ENCODE data around the gene MRPL12. TPM values are rescaled to one million over a fixed set of nuclear protein-coding genes. Genes with fewer than 3 reads are reported as not detected.

Gene MRPL12
- total and polyA plus RNA-seq, 2 experiments from 2014 or later: 50.9 to 153 TPM

DNA sequence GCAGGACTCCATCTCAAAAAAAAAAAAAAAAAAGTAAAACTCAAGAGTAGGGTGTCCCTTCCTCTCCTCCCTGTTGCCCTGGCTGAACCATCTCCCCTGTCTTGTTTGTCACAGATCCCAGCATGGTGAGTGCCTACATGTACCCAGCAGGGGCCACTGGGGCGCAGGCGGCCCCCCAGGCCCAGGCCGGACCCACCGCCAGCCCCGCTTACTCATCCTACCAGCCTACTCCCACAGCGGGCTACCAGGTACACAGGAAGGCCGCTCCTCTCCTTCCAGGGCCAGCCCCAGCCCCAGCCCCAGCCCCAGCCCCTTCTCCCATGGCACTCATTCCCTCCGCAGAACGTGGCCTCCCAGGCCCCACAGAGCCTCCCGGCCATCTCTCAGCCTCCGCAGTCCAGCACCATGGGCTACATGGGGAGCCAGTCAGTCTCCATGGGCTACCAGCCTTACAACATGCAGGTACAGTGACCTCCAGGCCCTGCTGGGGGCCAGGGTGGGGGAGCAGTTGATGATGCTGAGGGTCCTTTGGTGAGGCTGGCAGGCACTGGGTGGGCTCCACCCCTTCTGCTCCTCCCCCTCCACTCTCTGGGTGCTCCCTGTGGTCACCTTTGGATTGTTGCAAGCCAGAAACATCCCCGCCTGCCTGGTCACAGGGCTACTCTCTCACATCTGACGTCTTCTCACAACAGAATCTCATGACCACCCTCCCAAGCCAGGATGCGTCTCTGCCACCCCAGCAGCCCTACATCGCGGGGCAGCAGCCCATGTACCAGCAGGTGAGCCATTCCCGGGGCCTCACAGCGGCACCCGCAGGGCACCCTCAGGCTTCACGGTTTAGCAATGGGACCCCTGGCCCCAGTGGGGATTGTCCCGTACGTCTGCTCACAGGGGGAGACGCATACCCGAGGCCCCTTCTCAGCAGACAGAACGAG, 2.5 kb upstream of the MRPL12 start (continued):
- TF ChIP-seq, protein P1, sequence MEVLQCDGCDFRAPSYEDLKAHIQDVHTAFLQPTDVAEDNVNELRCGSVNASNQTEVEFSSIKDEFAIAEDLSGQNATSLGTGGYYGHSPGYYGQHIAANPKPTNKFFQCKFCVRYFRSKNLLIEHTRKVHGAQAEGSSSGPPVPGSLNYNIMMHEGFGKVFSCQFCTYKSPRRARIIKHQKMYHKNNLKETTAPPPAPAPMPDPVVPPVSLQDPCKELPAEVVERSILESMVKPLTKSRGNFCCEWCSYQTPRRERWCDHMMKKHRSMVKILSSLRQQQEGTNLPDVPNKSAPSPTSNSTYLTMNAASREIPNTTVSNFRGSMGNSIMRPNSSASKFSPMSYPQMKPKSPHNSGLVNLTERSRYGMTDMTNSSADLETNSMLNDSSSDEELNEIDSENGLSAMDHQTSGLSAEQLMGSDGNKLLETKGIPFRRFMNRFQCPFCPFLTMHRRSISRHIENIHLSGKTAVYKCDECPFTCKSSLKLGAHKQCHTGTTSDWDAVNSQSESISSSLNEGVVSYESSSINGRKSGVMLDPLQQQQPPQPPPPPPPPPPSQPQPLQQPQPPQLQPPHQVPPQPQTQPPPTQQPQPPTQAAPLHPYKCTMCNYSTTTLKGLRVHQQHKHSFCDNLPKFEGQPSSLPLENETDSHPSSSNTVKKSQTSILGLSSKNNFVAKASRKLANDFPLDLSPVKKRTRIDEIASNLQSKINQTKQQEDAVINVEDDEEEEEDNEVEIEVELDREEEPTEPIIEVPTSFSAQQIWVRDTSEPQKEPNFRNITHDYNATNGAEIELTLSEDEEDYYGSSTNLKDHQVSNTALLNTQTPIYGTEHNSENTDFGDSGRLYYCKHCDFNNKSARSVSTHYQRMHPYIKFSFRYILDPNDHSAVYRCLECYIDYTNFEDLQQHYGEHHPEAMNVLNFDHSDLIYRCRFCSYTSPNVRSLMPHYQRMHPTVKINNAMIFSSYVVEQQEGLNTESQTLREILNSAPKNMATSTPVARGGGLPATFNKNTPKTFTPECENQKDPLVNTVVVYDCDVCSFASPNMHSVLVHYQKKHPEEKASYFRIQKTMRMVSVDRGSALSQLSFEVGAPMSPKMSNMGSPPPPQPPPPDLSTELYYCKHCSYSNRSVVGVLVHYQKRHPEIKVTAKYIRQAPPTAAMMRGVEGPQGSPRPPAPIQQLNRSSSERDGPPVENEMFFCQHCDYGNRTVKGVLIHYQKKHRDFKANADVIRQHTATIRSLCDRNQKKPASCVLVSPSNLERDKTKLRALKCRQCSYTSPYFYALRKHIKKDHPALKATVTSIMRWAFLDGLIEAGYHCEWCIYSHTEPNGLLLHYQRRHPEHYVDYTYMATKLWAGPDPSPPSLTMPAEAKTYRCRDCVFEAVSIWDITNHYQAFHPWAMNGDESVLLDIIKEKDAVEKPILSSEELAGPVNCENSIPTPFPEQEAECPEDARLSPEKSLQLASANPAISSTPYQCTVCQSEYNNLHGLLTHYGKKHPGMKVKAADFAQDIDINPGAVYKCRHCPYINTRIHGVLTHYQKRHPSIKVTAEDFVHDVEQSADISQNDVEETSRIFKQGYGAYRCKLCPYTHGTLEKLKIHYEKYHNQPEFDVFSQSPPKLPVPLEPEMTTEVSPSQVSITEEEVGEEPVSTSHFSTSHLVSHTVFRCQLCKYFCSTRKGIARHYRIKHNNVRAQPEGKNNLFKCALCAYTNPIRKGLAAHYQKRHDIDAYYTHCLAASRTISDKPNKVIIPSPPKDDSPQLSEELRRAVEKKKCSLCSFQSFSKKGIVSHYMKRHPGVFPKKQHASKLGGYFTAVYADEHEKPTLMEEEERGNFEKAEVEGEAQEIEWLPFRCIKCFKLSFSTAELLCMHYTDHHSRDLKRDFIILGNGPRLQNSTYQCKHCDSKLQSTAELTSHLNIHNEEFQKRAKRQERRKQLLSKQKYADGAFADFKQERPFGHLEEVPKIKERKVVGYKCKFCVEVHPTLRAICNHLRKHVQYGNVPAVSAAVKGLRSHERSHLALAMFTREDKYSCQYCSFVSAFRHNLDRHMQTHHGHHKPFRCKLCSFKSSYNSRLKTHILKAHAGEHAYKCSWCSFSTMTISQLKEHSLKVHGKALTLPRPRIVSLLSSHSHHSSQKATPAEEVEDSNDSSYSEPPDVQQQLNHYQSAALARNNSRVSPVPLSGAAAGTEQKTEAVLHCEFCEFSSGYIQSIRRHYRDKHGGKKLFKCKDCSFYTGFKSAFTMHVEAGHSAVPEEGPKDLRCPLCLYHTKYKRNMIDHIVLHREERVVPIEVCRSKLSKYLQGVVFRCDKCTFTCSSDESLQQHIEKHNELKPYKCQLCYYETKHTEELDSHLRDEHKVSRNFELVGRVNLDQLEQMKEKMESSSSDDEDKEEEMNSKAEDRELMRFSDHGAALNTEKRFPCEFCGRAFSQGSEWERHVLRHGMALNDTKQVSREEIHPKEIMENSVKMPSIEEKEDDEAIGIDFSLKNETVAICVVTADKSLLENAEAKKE (CRISPR knock-in tag; IDR thresholded peaks at IDR 0.05): no peak
- TF ChIP-seq JUNB (IDR thresholded peaks at IDR 0.05; ENCODE audit: unreplicated experiment): no peak

DNA sequence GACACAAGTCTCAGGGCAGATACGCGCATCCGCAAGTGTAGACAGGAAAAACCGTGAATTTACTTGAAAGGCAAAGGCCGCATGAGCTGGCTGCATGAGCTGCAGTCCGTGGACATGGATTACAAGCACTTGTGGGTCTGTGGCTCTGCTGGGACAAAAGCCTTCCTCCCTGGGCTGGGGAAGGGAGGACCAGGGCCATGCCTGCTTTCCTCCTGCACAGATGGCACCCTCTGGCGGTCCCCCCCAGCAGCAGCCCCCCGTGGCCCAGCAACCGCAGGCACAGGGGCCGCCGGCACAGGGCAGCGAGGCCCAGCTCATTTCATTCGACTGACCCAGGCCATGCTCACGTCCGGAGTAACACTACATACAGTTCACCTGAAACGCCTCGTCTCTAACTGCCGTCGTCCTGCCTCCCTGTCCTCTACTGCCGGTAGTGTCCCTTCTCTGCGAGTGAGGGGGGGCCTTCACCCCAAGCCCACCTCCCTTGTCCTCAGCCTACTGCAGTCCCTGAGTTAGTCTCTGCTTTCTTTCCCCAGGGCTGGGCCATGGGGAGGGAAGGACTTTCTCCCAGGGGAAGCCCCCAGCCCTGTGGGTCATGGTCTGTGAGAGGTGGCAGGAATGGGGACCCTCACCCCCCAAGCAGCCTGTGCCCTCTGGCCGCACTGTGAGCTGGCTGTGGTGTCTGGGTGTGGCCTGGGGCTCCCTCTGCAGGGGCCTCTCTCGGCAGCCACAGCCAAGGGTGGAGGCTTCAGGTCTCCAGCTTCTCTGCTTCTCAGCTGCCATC, 1.7 kb upstream of the MRPL12 start:
- Mint-ChIP-seq H3K4me3 (peak overlapping the region; percentile 95), H3K27ac (0 out of 2 replicates have a peak overlapping the region, but pooled peaks have one; percentile 31), H3K9me3 (no peaks in the 10 kb centered on the region), H3K36me3 (ENCODE audit: low read depth) (peaks cover 69% of the 10 kb centered on the region), H3K27me3 (ENCODE audit: insufficient read depth, low read depth, poor library complexity) (peaks cover 15% of the 10 kb centered on the region), H3K4me1 (peaks cover 10% of the 10 kb centered on the region; the same call in 2 of the 3 replicates)
- H2AFZ ChIP-seq: no peak overlapping the region
- H4K20me1 ChIP-seq (replicated peaks; ENCODE audit: insufficient read depth): peaks cover 12% of the 10 kb centered on the region
- H3K36me3 ChIP-seq (ENCODE audit: insufficient read depth): peaks cover 3% of the 10 kb centered on the region
- peaks cover 26% of the 10 kb centered on the region for H3F3A ChIP-seq (replicated peaks; ENCODE audit: low read depth)
- peak overlapping the region; percentile 99 for H3K4me3 ChIP-seq
- H3K27ac ChIP-seq (ENCODE audit: low read depth): 0 out of 2 replicates have a peak overlapping the region, but pooled peaks have one; percentile 26
- ATAC-seq: peak; percentile 7; the same call in 2 of the 3 replicates
- H3K27me3 ChIP-seq (ENCODE audit: insufficient read depth): no peaks in the 10 kb centered on the region
- no peak for DNase-seq (ENCODE audit: low spot score)
- peak overlapping the region; percentile 100 for H3K4me2 ChIP-seq
- no peaks in the 10 kb centered on the region for H3K9me2 ChIP-seq (ENCODE audit: insufficient read depth)
- H3K4me1 ChIP-seq (ENCODE audit: insufficient read depth): peaks cover 10% of the 10 kb centered on the region
- H3K79me2 ChIP-seq (replicated peaks; ENCODE audit: insufficient read depth): peaks cover 51% of the 10 kb centered on the region
- TF ChIP-seq JUNB (IDR thresholded peaks at IDR 0.05; ENCODE audit: unreplicated experiment): no peak
- TF ChIP-seq ZNF331 (CRISPR knock-in tag; IDR thresholded peaks at IDR 0.05; ENCODE audit: low read depth): no peak
- TF ChIP-seq, protein P1 (CRISPR knock-in tag; IDR thresholded peaks at IDR 0.05): no peak
- TF ChIP-seq STAT1 (IDR thresholded peaks at IDR 0.05; ENCODE audit: unreplicated experiment): no peak
- TF ChIP-seq ZNF114 (CRISPR knock-in tag; IDR thresholded peaks at IDR 0.05): no peak

Data from GM23338 (cell line).